ENCODE results near the gene KIRREL3. TPM values are rescaled to one million over a fixed set of nuclear protein-coding genes. Genes with fewer than 3 reads are reported as not detected.

KIRREL3 gene
- total RNA-seq, result 4.1 and 4.3 TPM in 2 replicates

DNA sequence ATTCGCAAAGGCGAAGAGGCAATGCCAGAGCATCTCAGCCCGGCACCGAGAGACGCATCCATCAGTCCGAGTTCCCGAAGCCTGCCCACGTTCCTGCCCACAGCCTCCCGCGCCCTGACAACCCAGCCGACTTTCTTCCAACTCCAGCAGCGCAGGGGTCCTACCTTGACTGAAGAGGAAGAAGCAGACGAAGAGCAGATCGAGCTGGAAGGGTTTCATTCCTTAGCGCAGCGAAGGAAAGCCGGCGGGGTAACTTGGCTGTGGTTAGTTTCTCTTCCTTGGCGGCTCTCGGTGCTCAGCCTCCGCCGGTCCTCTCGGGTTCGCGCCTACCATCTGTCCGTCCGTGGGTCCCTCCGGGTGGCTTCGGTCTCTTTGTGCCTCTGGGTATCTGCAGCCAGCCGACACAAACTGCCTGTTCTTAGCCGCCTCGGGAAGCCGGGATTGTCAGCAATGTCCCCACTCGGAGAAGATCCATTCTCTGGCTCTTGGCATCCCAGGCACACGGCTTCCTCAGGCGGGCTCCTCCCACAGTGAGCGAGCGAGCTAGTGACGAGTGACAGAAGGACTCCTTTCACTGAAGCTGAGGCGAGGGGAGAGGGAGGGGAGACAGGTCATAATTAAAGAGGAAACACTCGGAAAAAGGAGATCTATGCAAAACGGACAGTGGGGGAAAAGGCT lies at the start of gene KIRREL3:
Gene KIRREL3 (minus strand): TSS at position 480 of the 678 bp plus-strand sequence.

